Stimulated activated CD4-positive, alpha-beta T cell treated with anti-CD3 and anti-CD28 coated beads, Interleukin-4, amount 100 ng/mL, for 48 hours (primary cell): ENCODE measurements around the gene CSAD.
"Not testable (repeated sequence)": the region's sequence is repeated elsewhere in the genome, so short reads cannot be mapped to it uniquely, and the experiment has no call there.

Experiments used
- DNase-seq, 2 donors: peaks; one replicate each; pipeline ENCODE4 v3.0.0-alpha.2; 2020; ENCODE audit warnings: low read depth in 2 of 2

The CSAD gene

DNA sequence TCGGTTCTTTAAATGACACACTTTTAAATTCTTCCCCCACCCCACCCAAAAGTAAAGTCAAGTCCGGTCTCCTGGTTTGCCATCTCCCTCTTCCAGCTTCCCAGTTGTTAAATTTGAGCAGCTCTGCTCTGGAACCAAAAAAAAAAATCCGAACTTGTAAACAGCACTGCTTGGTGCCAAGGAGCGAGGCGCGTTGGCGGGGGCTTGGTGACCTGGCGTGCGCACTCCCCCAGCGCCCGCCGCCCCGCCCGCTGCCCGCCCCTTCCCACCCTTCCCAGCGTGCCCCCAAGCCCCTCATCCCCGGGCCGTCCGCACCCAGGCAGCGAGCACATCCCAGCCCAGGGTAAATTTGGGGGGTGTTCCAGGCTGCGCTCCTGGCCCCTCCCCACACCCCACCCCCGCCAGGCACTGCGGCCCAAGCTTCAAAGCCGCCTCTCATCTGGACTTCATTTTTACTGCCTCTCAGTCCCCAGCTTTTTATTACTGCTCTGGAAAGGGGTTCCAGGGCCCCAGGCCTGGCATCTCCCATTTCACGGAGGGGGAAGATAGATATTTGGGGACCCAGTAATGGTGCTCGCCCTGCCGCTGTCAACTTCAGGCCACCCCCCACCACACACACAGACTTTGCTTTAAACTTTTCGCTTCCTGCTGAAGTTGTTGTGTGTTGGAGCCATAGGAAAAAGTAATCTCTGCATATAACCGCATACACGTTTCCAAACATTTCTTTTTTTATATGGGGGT, 38.0 kb upstream of the CSAD start:
- DNase-seq = no peak

GRCh38 chr12:53217931-53218307, 37.2 kb upstream of the CSAD start:
- DNase-seq = no peak

GRCh38 chr12:53217051-53217930, 36.6 kb upstream of the CSAD start:
- no peak for DNase-seq

DNA sequence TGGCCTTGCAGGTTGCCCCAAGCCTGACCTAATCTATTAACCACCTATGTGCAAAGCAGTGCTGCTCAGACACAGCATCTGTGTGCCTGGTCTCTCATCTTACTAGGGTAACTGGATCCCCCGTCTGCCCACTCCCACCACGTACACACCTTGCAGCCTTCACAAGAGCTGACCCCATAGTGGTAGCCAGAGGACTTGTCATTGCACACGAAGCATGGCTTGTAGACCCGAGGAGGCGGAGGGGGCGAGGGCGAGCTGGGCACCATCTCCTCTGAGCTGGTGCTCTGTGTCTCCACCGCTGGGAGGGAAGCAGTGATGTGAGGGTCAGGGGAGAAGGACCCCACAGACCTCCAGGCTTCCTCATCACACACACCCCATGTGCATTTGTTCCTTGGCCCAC, 34.8 kb upstream of the CSAD start:
- DNase-seq = no peak

DNA sequence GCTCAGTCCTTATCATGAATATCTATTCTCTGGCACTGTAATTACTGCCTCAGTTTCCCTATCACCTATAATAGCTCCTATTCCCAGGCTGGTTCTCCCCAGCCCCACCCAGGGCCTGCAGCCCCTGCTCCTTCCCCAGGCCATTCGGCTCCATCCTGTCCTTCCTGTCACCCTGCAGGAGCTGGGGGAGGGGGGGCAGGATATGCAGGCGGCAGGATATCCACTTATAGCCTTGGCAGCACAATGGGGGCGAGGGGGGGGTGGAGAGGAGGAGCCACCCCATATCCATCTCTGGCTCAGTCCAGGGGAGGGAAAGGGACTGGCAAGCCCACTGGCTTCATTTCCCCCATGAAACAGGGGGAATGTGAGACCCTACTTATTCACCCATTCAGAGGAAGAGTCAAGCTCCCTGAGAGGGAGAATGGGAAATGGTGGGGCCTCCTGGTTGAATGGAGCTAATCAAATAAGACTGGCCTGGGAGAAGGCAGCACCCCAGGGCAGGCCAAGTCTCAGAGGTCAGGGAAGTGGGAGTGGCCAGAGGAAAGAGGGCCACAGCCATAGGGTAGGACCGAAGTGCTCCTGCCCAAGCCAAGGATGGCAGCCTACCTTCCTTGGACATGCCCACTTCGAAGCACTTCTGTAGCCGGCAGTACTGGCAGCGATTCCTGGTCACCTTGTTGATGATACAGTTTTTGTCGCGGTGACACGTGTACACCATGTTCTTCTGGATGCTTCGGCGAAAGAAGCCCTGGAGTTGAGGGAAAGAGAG, 34.1 kb upstream of the CSAD start:
- DNase-seq = no peak

GRCh38 chr12:53214221-53214620, 33.5 kb upstream of the CSAD start:
- DNase-seq = no peak

DNA sequence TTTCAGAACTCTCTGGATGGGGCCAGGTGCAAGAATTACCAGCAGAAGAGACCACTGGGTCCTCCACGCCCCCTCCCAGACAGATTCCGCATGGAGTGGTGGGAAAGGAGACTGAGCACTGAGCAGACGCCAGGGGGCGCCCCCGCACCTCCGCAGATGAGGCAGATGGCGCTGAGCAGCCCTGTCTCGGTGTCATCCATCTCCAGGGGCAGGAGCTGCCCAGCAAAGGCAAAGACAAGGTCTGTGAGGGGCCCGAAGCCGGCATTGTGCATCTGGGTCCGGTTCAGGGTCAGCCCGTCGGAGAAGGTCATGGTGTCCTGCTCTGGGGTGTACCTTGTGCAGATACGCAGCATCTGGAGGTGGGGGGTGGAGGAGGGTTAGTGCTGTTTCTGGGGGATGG, 32.6 kb upstream of the CSAD start:
- DNase-seq = peak; percentile 80 to 82

DNA sequence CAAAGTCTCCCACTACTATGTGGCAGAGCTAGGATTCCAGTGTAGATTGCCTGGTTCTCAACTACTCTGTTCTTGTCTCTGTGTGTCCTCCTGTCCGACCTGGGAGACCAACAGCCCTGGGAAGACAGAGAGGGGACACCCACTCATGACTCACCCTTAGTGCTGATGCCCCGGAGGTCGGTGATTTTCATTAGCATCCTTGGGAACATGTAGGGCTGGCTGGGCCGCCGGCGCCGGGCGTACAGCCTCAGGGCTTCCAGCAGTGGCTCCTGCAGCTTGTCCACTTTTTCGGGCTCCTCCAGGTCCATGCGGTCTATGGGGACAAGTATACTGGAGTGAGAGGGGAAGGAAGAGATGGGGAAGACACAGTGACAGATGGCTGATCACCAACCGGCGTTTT, 32.2 kb upstream of the CSAD start:
- DNase-seq = no peak

DNA sequence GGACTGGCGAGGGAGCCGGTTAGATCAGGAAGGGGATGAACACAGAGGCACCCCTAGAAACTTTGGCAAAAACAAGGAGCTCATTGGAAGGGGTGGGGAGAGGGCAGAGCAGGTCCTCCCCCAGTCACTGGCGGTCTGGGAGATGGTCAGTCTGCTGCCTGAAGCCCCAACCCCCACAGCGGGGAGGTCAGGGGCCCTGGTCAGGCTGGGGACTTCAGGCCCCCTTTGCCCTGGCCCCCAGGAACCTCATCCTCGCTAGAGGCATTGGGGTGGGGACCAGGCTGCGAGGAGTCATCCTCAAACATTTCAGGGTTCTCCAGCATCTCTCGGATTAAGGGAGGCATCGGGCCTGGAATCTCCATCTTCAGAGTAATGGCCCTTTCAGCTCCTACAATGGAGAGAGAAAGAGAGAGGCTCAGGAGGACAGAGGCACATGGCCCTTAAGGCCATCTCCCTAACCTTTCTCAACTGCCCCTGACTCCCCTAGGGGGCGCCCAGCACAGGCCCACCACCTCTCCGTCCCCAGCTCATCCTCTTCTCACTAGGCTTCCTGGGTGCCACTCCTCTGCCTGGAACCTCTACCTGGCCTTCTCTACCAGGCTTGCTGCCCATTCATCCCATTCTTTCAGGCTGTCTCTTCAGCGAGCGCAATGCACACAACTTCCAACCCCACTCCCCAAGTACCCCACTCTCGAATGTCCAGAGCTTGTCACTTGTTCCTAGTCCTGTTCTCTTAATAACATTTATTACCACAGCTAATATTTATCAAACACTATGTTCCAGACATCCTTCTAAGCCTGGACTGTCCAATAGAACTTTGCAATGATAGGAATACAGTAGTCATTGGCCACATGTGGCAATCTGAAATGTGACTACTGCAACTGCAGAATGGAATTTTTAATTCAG, 31.0 kb upstream of the CSAD start:
- no peak for DNase-seq

DNA sequence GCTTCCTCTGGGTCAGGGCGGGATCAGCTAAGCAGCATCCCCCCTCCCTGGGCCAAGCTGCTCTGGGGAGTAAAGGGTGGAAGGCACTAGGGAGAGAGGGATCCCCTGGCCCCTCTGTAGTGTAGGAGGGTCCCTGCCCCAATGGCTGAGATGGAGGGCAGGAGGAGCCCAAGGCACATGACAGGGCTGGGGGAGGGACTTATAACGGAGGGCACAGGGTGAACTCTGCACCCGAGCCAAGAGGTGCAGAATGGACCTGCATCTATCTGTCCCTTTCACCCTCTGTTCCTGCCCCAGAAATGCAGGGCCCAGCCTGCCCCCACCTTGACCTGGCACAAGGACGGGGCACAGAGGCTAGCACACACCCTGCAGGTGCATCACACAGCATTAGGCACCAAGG, 30.1 kb upstream of the CSAD start:
- DNase-seq = no peak

GRCh38 chr12:53208877-53209463, 28.2 kb upstream of the CSAD start:
- no peak for DNase-seq

GRCh38 chr12:53208435-53208834, 27.7 kb upstream of the CSAD start:
- DNase-seq = no peak

DNA sequence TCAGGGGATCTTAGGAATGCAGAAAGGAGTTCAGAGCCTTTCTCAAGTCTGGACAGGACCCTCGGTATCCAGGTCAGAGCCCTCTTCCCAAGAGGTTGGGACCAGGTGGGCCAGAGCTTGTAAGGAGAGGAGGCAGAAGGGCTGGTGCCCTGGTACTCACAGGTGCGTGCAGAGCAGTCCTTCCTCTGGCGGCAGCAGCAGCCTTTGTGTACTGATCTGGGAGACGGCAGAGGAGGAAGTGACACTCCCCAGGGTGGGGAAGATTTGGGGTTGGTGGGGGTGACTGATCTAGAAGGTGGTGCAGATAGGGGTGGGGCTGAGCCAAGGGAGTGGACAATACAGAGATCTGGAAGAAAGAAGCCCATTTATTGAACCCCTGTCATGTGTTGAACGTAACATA, 26.3 kb upstream of the CSAD start, which contains the start of gene ITGB7:
Gene ITGB7, minus strand, starts transcription at position 210 of the 400 bp plus-strand sequence. CDS start 6,808 bp downstream, outside the sequence.
- peak in 1 of 2 donors; percentile 57 for DNase-seq

- DNase-seq = peak; percentile 64 to 72
Measured at GRCh38 chr12:53205747-53206419, 25.2 kb upstream of the CSAD start.

DNA sequence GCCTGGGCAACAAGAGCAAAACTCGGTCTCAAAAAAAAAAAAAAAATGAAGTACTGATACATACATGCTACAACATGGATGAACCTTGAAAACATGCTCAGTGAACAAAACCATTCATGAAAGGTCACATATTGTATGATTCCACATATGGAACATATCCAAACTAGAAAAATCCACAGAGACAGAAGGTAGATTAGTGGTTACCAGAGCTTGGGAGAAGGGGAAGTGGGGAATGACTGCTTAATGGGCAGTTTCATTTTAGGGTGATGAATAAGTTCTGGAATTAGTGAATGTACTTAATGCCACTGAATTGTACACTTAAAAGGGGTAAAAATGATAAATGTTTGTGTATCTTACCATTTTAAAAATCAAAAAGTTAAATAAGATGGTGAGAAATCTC, 23.6 kb upstream of the CSAD start:
- no peak for DNase-seq

GRCh38 chr12:53202316-53202715, 21.6 kb upstream of the CSAD start:
- DNase-seq = not testable (repeated sequence)

- no peak for DNase-seq
Measured at GRCh38 chr12:53201639-53202038, 20.9 kb upstream of the CSAD start.

DNA sequence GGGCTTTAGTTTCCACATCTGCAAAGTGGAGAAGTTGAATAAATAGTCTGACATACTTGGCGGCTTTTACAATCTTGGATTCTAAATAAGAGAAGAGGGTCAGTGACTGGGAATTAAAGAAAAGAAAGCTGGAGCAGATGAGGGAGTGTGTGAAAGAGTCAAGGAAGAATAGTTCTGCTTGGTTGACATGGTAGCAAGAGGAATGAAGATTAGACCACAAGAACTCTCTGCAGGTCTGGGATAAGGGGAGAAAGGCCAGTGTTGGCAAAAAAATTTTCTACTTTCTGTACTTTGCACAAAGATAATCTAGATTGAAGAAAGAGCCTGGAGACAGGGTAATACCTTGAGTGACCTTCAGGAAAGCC, 20.4 kb upstream of the CSAD start:
- DNase-seq = no peak

DNA sequence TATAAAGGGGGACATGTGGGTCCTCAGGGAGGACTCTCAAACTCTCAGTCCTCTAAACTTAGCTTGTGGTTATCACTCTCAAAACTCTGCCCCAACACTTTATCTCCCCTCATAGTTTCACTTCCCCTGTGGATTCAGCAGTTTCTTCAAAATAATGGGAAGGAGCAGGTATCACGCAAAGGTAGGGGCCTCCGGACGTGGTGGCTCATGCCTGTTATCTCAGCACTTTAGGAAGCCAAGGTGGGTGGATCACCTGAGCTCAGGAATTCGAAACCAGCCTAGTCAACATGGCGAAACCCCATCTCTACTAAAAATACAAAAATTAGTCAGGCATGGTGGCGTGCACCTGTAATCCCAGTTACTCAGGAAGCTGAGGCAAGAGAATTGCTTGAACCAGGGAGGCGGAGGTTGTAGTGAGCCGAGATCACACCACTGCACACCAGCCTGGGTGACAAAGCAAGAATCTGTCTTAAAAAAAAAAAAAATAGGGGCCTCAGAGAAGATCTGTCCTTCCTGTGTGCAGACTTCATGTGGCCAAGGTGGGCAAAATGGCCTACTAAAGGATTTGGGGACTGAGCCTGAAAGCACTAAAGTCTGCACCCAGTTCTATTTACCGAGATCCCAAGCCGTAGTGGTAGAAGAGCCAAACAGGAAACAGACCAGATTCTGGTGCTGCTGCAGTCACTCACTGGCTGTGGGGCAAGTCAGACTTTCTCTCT, 19.9 kb upstream of the CSAD start:
- peak in 1 of 2 donors; percentile 44 for DNase-seq

DNA sequence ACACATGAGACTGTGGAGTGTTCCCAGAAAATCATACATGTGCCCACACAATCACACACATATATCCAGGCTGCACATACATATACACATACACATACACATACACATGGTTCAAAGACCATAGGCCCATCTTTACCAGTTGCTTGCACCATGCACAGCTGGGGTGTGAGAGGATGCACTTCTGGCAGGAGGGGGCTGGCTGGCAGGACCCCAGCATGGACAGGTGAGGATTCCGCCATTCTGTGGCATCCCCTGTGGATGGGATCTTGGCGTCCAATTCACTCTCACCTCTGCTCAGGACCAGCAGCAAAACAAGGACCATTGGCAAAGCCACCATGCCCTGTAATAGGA, 19.4 kb upstream of the CSAD start:
- DNase-seq = no peak
